Measurements from ENCODE around the gene MLIP. TPM values are rescaled to one million over a fixed set of nuclear protein-coding genes. Genes with fewer than 3 reads are reported as not detected.
A peak's percentile ranks its signal among the peaks of the same experiment; 100 is the strongest.

Gene MLIP
- polyA plus RNA-seq, 1 donor, result 0.66 TPM

GRCh38 chr6:54216336-54216735 lies 105.1 kb downstream of the MLIP start:
- no peak for DNase-seq
- Histone ChIP-seq H3K36me3 (ENCODE audit: control insufficient read depth, insufficient read depth, low read length) (no peaks in the 10 kb centered on the region), H3K4me3 (ENCODE audit: low read length) (no peak overlapping the region), H3K27me3 (ENCODE audit: control insufficient read depth, insufficient read depth, low read length) (no peaks in the 10 kb centered on the region), H3K9me3 (ENCODE audit: control insufficient read depth, low read depth, low read length) (no peaks in the 10 kb centered on the region), H3K27ac (ENCODE audit: low read length) (no peak overlapping the region), H3K4me1 (ENCODE audit: control insufficient read depth, insufficient read depth, low read length) (no peaks in the 10 kb centered on the region)

- no peak for DNase-seq
- Histone ChIP-seq H3K4me1 (ENCODE audit: control insufficient read depth, insufficient read depth, low read length) (no peaks in the 10 kb centered on the region), H3K36me3 (ENCODE audit: control insufficient read depth, insufficient read depth, low read length) (no peaks in the 10 kb centered on the region), H3K27me3 (ENCODE audit: control insufficient read depth, insufficient read depth, low read length) (no peaks in the 10 kb centered on the region), H3K27ac (ENCODE audit: low read length) (no peak overlapping the region), H3K9me3 (ENCODE audit: control insufficient read depth, low read depth, low read length) (no peaks in the 10 kb centered on the region), H3K4me3 (ENCODE audit: low read length) (no peak overlapping the region)
- WGBS (ENCODE audit: insufficient coverage, low lambda C conversion rate), result 0% methylated on average over 1 of the region's 3 CpGs
Observed at GRCh38 chr6:54217018-54217417, 105.8 kb downstream of the MLIP start.

GRCh38 chr6:54222217-54222616 lies 111.0 kb downstream of the MLIP start:
- WGBS (ENCODE audit: insufficient coverage, low lambda C conversion rate), result 100% methylated on average over 1 of the region's 1 CpG
- DNase-seq, result no peak
- Histone ChIP-seq H3K27me3 (ENCODE audit: control insufficient read depth, insufficient read depth, low read length) (no peaks in the 10 kb centered on the region), H3K27ac (ENCODE audit: low read length) (no peak overlapping the region), H3K9me3 (ENCODE audit: control insufficient read depth, low read depth, low read length) (no peaks in the 10 kb centered on the region), H3K36me3 (ENCODE audit: control insufficient read depth, insufficient read depth, low read length) (no peaks in the 10 kb centered on the region), H3K4me3 (ENCODE audit: low read length) (no peak overlapping the region), H3K4me1 (ENCODE audit: control insufficient read depth, insufficient read depth, low read length) (no peaks in the 10 kb centered on the region)

- Histone ChIP-seq H3K27me3 (ENCODE audit: control insufficient read depth, insufficient read depth, low read length) (no peaks in the 10 kb centered on the region), H3K9me3 (ENCODE audit: control insufficient read depth, low read depth, low read length) (no peaks in the 10 kb centered on the region), H3K4me3 (ENCODE audit: low read length) (no peak overlapping the region), H3K36me3 (ENCODE audit: control insufficient read depth, insufficient read depth, low read length) (no peaks in the 10 kb centered on the region), H3K27ac (ENCODE audit: low read length) (no peak overlapping the region), H3K4me1 (ENCODE audit: control insufficient read depth, insufficient read depth, low read length) (no peaks in the 10 kb centered on the region)
- no peak for DNase-seq
- 75% methylated on average over 1 of the region's 1 CpG for WGBS (ENCODE audit: insufficient coverage, low lambda C conversion rate)
Observed at GRCh38 chr6:54232703-54233102, 121.5 kb downstream of the MLIP start.

- WGBS (ENCODE audit: insufficient coverage, low lambda C conversion rate), result no CpG with 5 or more reads among the region's 2 CpGs
- Histone ChIP-seq H3K27me3 (ENCODE audit: control insufficient read depth, insufficient read depth, low read length) (no peaks in the 10 kb centered on the region), H3K9me3 (ENCODE audit: control insufficient read depth, low read depth, low read length) (no peaks in the 10 kb centered on the region), H3K27ac (ENCODE audit: low read length) (no peak overlapping the region), H3K4me1 (ENCODE audit: control insufficient read depth, insufficient read depth, low read length) (no peaks in the 10 kb centered on the region), H3K36me3 (ENCODE audit: control insufficient read depth, insufficient read depth, low read length) (no peaks in the 10 kb centered on the region), H3K4me3 (ENCODE audit: low read length) (no peak overlapping the region)
- DNase-seq, result peak in 1 of 2 donors; percentile 12
Observed at GRCh38 chr6:54234539-54234938, 123.3 kb downstream of the MLIP start.

GRCh38 chr6:54236984-54237383 lies 125.7 kb downstream of the MLIP start:
- WGBS (ENCODE audit: insufficient coverage, low lambda C conversion rate), result no CpG with 5 or more reads among the region's 2 CpGs
- no peaks in the 10 kb centered on the region for H3K4me1 ChIP-seq (ENCODE audit: control insufficient read depth, insufficient read depth, low read length)
- H3K9me3 ChIP-seq (ENCODE audit: control insufficient read depth, low read depth, low read length), result no peaks in the 10 kb centered on the region
- no peak overlapping the region for H3K27ac ChIP-seq (ENCODE audit: low read length)
- H3K4me3 ChIP-seq (ENCODE audit: low read length), result no peak overlapping the region
- H3K36me3 ChIP-seq (ENCODE audit: control insufficient read depth, insufficient read depth, low read length), result no peaks in the 10 kb centered on the region
- H3K27me3 ChIP-seq (ENCODE audit: control insufficient read depth, insufficient read depth, low read length), result no peaks in the 10 kb centered on the region
- DNase-seq, result no peak

GRCh38 chr6:54238396-54238795 lies 127.2 kb downstream of the MLIP start:
- no peak overlapping the region for H3K4me3 ChIP-seq (ENCODE audit: low read length)
- H3K9me3 ChIP-seq (ENCODE audit: control insufficient read depth, low read depth, low read length), result no peaks in the 10 kb centered on the region
- DNase-seq, result no peak

GRCh38 chr6:54243699-54244098 lies 132.5 kb downstream of the MLIP start:
- Histone ChIP-seq H3K27ac (ENCODE audit: low read length) (no peak overlapping the region), H3K27me3 (ENCODE audit: control insufficient read depth, insufficient read depth, low read length) (no peaks in the 10 kb centered on the region), H3K9me3 (ENCODE audit: control insufficient read depth, low read depth, low read length) (no peaks in the 10 kb centered on the region), H3K36me3 (ENCODE audit: control insufficient read depth, insufficient read depth, low read length) (no peaks in the 10 kb centered on the region), H3K4me1 (ENCODE audit: control insufficient read depth, insufficient read depth, low read length) (no peaks in the 10 kb centered on the region), H3K4me3 (ENCODE audit: low read length) (no peak overlapping the region)
- WGBS (ENCODE audit: insufficient coverage, low lambda C conversion rate), result no CpG with 5 or more reads among the region's 4 CpGs
- DNase-seq, result no peak

More at GRCh38 chr6:54238396-54238795, 127.2 kb downstream of the MLIP start:
- no CpG with 5 or more reads among the region's 1 CpG for WGBS (ENCODE audit: insufficient coverage, low lambda C conversion rate)
- Histone ChIP-seq H3K36me3 (ENCODE audit: control insufficient read depth, insufficient read depth, low read length) (no peaks in the 10 kb centered on the region), H3K4me1 (ENCODE audit: control insufficient read depth, insufficient read depth, low read length) (no peaks in the 10 kb centered on the region), H3K27me3 (ENCODE audit: control insufficient read depth, insufficient read depth, low read length) (no peaks in the 10 kb centered on the region), H3K27ac (ENCODE audit: low read length) (no peak overlapping the region)

- 78% methylated on average over 1 of the region's 1 CpG for WGBS (ENCODE audit: insufficient coverage, low lambda C conversion rate)
- H3K4me1 ChIP-seq (ENCODE audit: control insufficient read depth, insufficient read depth, low read length), result no peaks in the 10 kb centered on the region
- H3K36me3 ChIP-seq (ENCODE audit: control insufficient read depth, insufficient read depth, low read length), result no peaks in the 10 kb centered on the region
- H3K27me3 ChIP-seq (ENCODE audit: control insufficient read depth, insufficient read depth, low read length), result no peaks in the 10 kb centered on the region
- no peak overlapping the region for H3K4me3 ChIP-seq (ENCODE audit: low read length)
- no peaks in the 10 kb centered on the region for H3K9me3 ChIP-seq (ENCODE audit: control insufficient read depth, low read depth, low read length)
- no peak overlapping the region for H3K27ac ChIP-seq (ENCODE audit: low read length)
- peak in 1 of 2 donors; percentile 28 for DNase-seq
Observed at GRCh38 chr6:54244430-54244829, 133.2 kb downstream of the MLIP start.

GRCh38 chr6:54245265-54245664 lies 134.0 kb downstream of the MLIP start:
- Histone ChIP-seq H3K4me1 (ENCODE audit: control insufficient read depth, insufficient read depth, low read length) (no peaks in the 10 kb centered on the region), H3K27me3 (ENCODE audit: control insufficient read depth, insufficient read depth, low read length) (no peaks in the 10 kb centered on the region), H3K36me3 (ENCODE audit: control insufficient read depth, insufficient read depth, low read length) (no peaks in the 10 kb centered on the region), H3K9me3 (ENCODE audit: control insufficient read depth, low read depth, low read length) (no peaks in the 10 kb centered on the region), H3K4me3 (ENCODE audit: low read length) (no peak overlapping the region), H3K27ac (ENCODE audit: low read length) (no peak overlapping the region)
- DNase-seq, result no peak
- no CpG with 5 or more reads among the region's 2 CpGs for WGBS (ENCODE audit: insufficient coverage, low lambda C conversion rate)

GRCh38 chr6:54248319-54248718 lies 137.1 kb downstream of the MLIP start:
- DNase-seq, result no peak
- Histone ChIP-seq H3K4me1 (ENCODE audit: control insufficient read depth, insufficient read depth, low read length) (no peaks in the 10 kb centered on the region), H3K9me3 (ENCODE audit: control insufficient read depth, low read depth, low read length) (no peaks in the 10 kb centered on the region), H3K27ac (ENCODE audit: low read length) (no peak overlapping the region), H3K4me3 (ENCODE audit: low read length) (no peak overlapping the region), H3K36me3 (ENCODE audit: control insufficient read depth, insufficient read depth, low read length) (no peaks in the 10 kb centered on the region), H3K27me3 (ENCODE audit: control insufficient read depth, insufficient read depth, low read length) (no peaks in the 10 kb centered on the region)

Data from large intestine (tissue), 3 donors.